Body of pancreas (tissue), 4 donors: ENCODE results near the gene MOV10L1. TPM values are rescaled to one million over a fixed set of nuclear protein-coding genes. Genes with fewer than 3 reads are reported as not detected.
A peak's percentile ranks its signal among the peaks of the same experiment; 100 is the strongest.

Source experiments
- ATAC-seq: fragments of 150-250 bp; one replicate; pipeline ENCODE4 v1.9.1; 2016
- DNase-seq, 4 donors: peaks; one replicate each; pipeline ENCODE4 v3.0.0-alpha.2; 2019
- H3K27ac ChIP-seq, 4 donors: fragments of 200-600 bp; sonication (generic); 1 replicate in 3 of 4; 2 replicates in 1 of 4; pipeline versions ENCODE4 v1.5.1 to v1.6.1; 2016 to 2019; ENCODE audit warnings: mild to moderate bottlenecking in 1 of 4, mixed read lengths in 1 of 4, moderate library complexity in 1 of 4
- H3K27me3 ChIP-seq, 2 donors: fragments of 200-600 bp; sonication (generic); one replicate each; pipeline ENCODE4 v1.6.0; 2016; ENCODE audit warnings: mild to moderate bottlenecking in 1 of 2
- H3K36me3 ChIP-seq, 2 donors: fragments of 200-600 bp; sonication (generic); replicated peaks in 1 of 2; 2 replicates each; pipeline ENCODE4 v1.5.1; 2016; ENCODE audit warnings: low read depth in 2 of 2; ENCODE audit not compliant: insufficient read depth in 1 of 2
- H3K4me1 ChIP-seq: fragments of 200-600 bp; sonication (generic); one replicate; pipeline ENCODE4 v1.6.0; 2016
- H3K4me3 ChIP-seq, 2 donors: fragments of 200-600 bp; sonication (generic); 1 replicate in 1 of 2; 2 replicates in 1 of 2; pipeline ENCODE4 v1.5.1; 2016 to 2019
- H3K9me3 ChIP-seq, 3 donors: fragments of 200-600 bp; sonication (generic); 1 replicate in 2 of 3; 2 replicates in 1 of 3; pipeline ENCODE4 v1.5.1; 2016
- CTCF ChIP-seq, 7 experiments: fragments of 450-650 bp in 4 of 7; fragments of 200-600 bp in 3 of 7; sonication (generic) in 3 of 7; IDR thresholded peaks; one replicate each; pipeline ENCODE4 v1.5.1; 2016 to 2019; ENCODE audit warnings: antibody characterized with exemption in 7 of 7
- POLR2A ChIP-seq, 3 donors: fragments of 450-650 bp; IDR thresholded peaks; one replicate each; pipeline ENCODE4 v1.6.1; 2016; ENCODE audit warnings: antibody characterized with exemption in 3 of 3, mild to moderate bottlenecking in 2 of 3
- WGBS, 2 donors: methylation state at CpG; one replicate each; pipeline ENCODE4 v1.1.5; 2017; 5-methylcytosine and 5-hydroxymethylcytosine counted together
- intact Hi-C: fragments of 100-400 bp; cut with DNase I; formaldehyde crosslinking; loops from one replicate; pipeline ENCODE4 v1.15.1; 2023
- total RNA-seq, 2 donors: library from RNA; depleted of rRNA; stranded (reverse); fragments of >200 nt; gene quantifications; one replicate each; pipeline ENCODE4 v1.1.0, GENCODE V29; 2016

Gene MOV10L1
- total RNA-seq, 2 donors from 2014 or later = 0.52 TPM; not detected in 1

- Histone ChIP-seq H3K4me3 (no peak overlapping the region), H3K27me3 (peaks cover 0 to 7% of the 10 kb centered on the region in 2 donors), H3K4me1 (peaks cover 7% of the 10 kb centered on the region), H3K36me3 (no peaks in the 10 kb centered on the region), H3K27ac (no peak overlapping the region), H3K9me3 (no peaks in the 10 kb centered on the region)
- intact Hi-C loops = no loop called here
- DNase-seq = peak; percentile 43 to 67 (median 52)
- no peak for TF ChIP-seq POLR2A (IDR thresholded peaks at IDR 0.05)
- no peak for TF ChIP-seq CTCF (IDR thresholded peaks at IDR 0.05)
- 1% methylated on average over 53 of the region's 70 CpGs; no CpG with 5 or more reads in 1 of the 2 donors for WGBS, 2 donors
- peak; percentile 73 for ATAC-seq
Observed at GRCh38 chr22:50169774-50170341, 80.1 kb downstream of the MOV10L1 start.

GRCh38 chr22:50170453-50171318 lies 80.9 kb downstream of the MOV10L1 start, which contains the start of gene PANX2:
PANX2 (plus strand) TSS chr22:50170731; CDS start chr22:50170731, 0 bp downstream.
- ATAC-seq (no peak), DNase-seq (peak in 2 of 4 donors; percentile 28 to 37)
- Histone ChIP-seq H3K9me3 (no peaks in the 10 kb centered on the region), H3K27ac (no peak within 1 kb of the TSS), H3K36me3 (no peaks in the 10 kb centered on the region), H3K27me3 (peaks cover 0 to 7% of the 10 kb centered on the region in 2 donors), H3K4me1 (peaks cover 7% of the 10 kb centered on the region), H3K4me3 (no peak within 1 kb of the TSS)
- intact Hi-C loops = no loop called here
- WGBS, 2 donors = 28 to 71% methylated on average over 9 to 53 of the region's 105 CpGs
- TF ChIP-seq CTCF (IDR thresholded peaks at IDR 0.05) (no peak), POLR2A (IDR thresholded peaks at IDR 0.05) (no peak)

GRCh38 chr22:50171319-50171964 lies 81.6 kb downstream of the MOV10L1 start:
- no peak for ATAC-seq
- no peak for TF ChIP-seq POLR2A (IDR thresholded peaks at IDR 0.05)
- no peak for TF ChIP-seq CTCF (IDR thresholded peaks at IDR 0.05)
- Histone ChIP-seq H3K4me1 (peaks cover 7% of the 10 kb centered on the region), H3K9me3 (no peaks in the 10 kb centered on the region), H3K27me3 (peaks cover 0 to 7% of the 10 kb centered on the region in 2 donors), H3K4me3 (no peak overlapping the region), H3K36me3 (no peaks in the 10 kb centered on the region), H3K27ac (no peak overlapping the region)
- WGBS, 2 donors = 69 to 90% methylated on average over 4 to 15 of the region's 15 CpGs
- no peak for DNase-seq
- intact Hi-C loops = no loop called here

GRCh38 chr22:50171965-50172421 lies 82.2 kb downstream of the MOV10L1 start:
- 73 to 84% methylated on average over 11 to 13 of the region's 13 CpGs for WGBS, 2 donors
- Histone ChIP-seq H3K9me3 (no peaks in the 10 kb centered on the region), H3K27me3 (peaks cover 0 to 7% of the 10 kb centered on the region in 2 donors), H3K4me1 (peaks cover 7% of the 10 kb centered on the region), H3K36me3 (no peaks in the 10 kb centered on the region), H3K27ac (no peak overlapping the region), H3K4me3 (no peak overlapping the region)
- intact Hi-C loops = no loop called here
- TF ChIP-seq POLR2A (IDR thresholded peaks at IDR 0.05) (no peak), CTCF (IDR thresholded peaks at IDR 0.05) (no peak)
- ATAC-seq = no peak
- DNase-seq = no peak
